IPS-11a (cell line): ENCODE data around the gene YWHAH.
A peak's percentile ranks its signal among the peaks of the same experiment; 100 is the strongest.

ENCODE experiments used
- H3K4me3 ChIP-seq: one replicate; pipeline ENCODE4 v1.5.1; 2013; ENCODE audit warnings: low read depth, low read length, control low read depth

Gene YWHAH

DNA sequence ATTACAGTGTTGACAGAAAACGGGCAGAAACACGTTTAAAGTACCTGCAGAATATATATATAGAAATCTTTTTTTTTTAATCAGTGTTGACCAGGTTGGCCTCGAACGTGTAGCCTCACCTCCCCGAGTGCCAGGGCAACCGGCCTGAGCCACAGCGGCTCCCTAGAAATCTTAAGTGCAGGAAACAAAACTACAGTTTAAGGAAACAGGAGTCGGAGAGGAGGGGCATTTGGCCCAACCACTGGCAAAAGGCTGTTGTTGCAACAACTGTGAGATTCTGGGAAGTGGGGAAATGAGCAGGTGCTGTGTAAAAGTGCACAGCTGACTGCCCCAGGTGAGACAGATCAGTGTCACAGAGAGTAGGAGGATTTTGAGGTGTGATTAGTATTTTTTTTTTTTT lies 3.7 kb downstream of the YWHAH start:
- no peak overlapping the region for H3K4me3 ChIP-seq

DNA sequence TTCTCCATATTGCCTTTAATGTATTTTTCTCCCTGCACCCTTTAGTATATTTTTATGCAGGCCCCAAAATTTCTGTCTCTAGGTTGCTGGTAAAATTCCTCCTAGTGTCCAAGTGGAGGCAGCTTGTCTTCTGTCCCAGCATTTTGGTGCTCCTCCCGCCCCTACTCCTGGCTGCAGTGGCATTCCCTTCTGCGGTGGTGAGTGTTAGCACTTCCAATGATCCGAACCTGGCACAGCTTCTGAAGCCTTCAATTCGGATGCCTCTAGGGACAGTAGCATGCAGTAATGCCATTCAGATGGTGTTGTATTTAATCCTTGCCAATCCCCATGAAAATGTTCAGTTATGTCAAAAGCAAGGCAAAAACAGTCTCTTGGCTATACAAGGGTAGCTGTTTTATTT lies 5.9 kb downstream of the YWHAH start:
- no peak overlapping the region for H3K4me3 ChIP-seq

DNA sequence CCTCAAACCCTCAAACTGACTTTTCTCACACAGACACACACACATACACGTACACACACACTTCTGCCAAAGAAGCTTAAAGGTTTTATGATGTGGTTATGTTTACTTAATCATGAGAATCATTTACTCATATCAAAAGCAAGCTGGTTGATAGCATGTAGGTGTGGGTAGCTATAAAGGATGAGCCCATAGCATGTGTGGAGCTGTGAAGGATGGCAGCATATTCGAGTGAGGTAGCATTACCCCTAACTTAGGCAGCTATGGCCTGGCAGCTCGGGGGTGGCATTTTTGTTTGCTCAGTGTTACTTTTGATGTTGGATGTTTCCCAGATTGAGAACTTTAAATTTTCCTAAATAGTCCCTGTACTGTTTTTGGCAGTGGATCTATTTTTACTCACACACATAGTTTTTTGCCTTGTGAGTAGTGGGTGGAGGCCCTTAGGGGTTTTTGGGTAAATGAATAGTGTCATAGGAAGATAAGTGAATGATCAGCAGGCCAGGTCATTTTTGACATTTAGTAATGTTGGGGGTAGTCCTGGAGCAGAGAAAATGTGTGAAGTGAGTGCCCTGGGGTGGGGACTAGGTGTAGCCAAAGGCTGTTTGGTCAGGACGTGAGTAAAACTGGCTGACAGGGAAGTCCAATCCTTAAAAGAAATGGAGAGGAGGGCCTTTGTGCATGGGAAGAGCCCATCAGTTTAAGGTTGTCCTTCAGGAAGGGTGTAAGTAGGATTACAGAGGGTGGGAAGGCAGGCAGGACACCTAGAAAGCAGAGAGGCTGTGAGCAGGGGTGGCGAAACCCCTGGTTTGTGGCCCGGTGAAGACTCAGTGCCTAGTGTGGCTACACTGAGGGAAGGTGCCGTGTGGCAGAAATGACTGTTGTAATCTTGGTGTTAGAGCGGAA lies 7.1 kb downstream of the YWHAH start:
- no peak overlapping the region for H3K4me3 ChIP-seq

DNA sequence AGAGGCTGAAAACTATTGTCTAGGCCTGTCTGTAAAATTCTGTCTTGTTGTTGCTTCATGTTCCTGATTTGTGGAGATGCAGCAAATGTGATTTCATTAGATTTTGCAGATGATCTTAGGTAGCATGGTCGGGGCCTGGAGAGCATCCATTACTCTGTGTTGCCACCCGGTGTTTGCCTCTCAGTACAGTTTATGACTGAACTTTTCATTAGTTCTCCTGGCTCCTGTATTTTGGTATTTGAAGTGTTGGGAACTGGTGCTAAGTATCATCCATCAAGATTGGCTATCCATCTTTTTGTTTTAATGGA lies 7.7 kb downstream of the YWHAH start:
- H3K4me3 ChIP-seq = no peak overlapping the region

DNA sequence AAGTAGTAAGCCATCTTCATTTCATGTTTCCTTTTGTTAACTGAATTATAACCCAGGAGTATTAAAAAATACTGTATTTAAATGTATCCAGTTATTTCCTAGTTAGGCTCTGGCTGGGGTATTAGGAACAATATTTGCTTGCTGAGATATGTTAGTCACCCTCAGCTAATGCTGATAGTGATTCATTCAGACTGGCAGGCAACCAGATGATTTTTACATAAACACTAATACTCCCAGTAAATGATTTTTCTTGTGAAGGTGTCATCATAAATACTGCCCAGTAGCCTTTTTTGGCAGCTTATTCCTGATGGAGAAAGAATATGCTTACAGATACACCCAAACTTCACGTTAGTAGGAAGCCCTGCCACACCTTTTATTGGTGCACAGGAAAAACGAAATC lies 8.1 kb downstream of the YWHAH start:
- H3K4me3 ChIP-seq = no peak overlapping the region

DNA sequence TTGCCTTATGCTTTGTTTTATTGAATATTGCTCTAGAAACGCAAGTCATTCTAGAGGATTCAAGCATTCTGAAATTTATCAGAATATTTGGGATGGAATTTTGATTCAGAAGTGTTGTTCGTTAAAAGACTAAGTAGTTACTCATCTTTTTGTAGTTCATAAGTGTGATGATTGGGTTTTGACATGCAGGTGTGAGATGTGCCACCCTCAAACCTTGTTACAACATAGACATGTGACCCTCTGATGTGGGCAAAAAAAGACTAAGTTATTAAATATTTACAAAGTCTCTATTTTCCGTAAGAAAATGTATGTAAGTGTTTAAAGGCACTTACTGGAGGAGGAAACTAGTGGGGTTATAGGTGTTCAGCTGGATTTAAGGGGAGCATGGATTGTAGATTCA lies 8.9 kb downstream of the YWHAH start:
- no peak overlapping the region for H3K4me3 ChIP-seq

DNA sequence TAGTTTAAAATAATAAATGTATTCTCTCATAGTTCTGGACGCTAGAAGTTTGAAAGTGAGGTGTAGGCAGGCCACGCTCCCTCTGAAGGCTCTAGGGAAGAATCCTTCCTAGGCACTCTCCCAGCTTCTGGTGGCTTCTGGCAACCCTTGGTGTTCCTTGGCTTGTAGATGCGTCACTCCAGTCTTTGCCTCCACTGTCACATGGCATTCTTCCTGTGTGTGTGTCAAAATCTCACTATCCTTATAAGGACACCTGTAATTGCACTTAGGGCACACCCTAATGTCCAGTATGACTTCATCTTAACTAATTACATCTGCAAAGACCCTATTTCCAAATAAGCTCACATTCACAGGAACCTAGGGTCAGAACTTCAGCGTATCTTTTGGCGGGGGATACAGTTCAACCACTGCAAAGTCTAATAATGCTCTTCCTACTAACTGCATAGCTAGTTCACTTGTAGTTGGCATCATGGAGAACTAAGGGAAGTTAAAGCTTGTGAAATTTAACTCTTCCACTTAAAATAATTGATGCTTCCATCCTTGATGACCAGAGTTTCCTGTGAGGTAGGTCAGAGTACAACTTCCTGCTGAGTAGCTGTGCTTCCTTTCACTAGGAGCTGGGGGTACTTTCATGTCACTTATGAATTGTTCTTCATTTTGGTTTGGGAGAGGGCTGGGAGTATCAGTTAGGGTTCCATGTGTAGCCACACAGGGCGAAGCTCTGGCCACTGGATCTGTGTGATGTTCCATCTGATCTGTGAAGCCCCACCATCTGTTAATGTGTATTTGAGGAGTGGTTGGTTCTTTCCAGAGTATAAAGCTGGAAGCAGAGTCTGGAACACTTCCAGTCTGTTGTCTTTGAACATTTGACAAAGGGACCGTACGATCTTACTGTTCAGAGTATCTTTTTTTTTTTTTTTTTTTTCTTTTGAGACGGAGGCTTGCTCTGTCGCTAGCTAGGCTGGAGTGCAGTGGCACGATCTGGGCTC lies 10.5 kb downstream of the YWHAH start:
- no peak overlapping the region for H3K4me3 ChIP-seq

DNA sequence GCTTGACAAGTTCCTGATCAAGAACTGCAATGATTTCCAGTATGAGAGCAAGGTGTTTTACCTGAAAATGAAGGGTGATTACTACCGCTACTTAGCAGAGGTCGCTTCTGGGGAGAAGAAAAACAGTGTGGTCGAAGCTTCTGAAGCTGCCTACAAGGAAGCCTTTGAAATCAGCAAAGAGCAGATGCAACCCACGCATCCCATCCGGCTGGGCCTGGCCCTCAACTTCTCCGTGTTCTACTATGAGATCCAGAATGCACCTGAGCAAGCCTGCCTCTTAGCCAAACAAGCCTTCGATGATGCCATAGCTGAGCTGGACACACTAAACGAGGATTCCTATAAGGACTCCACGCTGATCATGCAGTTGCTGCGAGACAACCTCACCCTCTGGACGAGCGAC lies 12.0 kb downstream of the YWHAH start:
- H3K4me3 ChIP-seq = no peak overlapping the region

DNA sequence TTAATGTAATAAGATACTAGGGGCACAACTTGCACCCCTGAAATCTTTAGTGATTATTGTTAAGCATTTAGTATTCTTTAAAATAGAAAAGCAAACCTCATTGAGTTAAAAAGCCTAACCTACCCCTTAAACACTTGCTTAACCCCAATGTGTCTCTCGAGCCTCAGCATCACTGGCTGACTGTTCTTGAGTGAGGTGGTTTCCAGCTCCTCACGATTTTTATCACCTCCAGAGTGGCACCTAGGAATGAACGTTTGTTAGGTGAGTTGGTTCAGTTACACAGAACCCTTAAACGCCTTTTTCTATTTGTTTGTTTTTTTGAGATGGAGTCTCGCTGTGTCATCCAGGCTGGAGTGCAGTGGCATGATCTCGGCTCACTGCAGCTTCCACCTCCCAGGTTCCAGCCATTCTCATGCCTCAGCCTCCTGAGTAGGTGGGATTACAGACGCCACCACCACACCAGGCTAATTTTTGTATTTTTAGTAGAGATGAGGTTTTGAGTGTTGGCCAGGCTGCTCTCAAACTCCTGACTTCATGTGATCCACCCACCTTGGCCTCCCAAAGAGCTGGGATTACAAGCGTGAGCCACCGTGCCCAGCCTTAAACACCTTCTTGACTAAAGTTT lies 13.7 kb downstream of the YWHAH start:
- H3K4me3 ChIP-seq = no peak overlapping the region

DNA sequence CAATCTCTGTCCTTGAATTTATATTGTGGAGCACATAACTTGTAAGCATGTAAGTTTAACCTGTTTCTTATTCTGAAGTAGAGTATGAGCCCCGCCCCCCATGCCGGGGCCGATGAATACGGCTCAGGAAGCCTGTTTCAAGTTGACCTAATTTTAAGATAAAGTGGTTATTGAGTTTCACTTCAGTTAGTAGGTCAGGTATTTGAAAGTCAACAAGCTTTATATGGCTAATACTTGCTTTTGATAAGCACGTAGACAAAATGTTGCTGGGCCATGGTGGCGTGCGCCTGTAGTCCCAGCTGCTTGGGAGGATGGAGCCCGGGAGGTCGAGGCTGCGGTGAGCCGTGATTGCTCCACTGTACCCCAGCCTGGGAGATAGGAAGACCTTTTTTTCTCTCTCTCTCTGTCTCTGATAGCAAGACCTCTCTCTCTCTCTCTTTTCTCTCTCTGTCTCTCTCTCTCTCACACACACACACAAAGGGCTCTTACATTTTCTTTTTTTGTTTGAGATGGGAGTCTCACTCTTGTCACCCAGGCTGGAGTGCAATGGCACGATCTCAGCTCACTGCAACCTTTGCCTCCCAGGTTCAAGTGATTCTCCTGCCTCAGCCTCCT lies 14.4 kb downstream of the YWHAH start:
- no peak overlapping the region for H3K4me3 ChIP-seq

DNA sequence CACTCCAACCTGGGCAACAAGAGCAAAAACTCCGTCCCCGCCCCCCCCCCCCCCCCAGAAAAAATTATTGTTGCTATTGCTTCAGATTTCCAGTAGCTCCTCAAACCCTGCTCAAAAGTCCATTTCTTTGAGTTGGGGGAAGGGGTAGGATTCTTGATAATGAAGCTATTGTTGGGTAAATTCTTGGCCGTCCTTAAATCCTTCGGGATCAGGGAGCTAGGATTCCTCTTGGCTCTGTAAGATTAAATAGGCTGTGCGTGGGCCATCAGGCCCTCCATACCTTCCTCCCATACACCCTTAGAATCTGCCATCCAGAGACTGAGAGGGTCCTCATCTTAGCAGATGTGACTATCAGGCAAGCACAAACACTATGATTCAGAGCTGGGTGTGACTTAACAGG lies 16.4 kb downstream of the YWHAH start:
- no peak overlapping the region for H3K4me3 ChIP-seq

DNA sequence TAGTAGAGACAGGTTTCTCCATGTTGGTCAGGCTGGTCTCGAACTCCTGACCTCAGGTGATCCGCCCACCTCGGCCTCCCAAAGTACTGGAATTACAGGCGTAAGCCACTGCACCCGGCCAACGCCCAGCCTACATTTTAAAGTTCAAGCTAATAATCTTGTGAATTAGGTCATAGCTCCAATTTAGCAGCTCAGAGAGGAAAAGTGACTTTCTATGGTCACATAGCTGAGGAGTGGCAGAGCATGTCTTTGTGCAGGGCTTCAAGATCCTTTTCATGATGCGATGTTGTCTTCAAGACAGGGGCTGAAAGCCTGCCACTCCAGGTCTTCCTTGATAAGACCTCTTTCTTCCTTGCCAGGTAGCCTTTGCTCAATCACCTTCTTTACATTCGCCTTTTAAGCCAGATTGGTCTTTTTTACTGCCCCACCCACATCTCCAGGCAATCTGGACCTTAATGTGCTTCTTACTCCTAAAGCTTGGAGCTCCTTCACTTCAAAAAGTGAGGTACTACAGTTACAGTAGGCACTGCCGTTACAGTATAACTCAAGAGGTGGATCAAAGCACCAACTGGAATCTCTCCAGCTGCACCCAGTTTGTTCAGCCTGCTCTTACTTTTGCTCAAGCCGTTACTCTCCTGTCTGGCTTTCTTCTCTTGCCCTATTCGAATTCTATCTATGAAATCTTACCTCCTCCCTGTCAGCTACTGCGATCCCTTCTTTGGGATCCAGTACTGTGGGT lies 18.2 kb downstream of the YWHAH start:
- no peak overlapping the region for H3K4me3 ChIP-seq

DNA sequence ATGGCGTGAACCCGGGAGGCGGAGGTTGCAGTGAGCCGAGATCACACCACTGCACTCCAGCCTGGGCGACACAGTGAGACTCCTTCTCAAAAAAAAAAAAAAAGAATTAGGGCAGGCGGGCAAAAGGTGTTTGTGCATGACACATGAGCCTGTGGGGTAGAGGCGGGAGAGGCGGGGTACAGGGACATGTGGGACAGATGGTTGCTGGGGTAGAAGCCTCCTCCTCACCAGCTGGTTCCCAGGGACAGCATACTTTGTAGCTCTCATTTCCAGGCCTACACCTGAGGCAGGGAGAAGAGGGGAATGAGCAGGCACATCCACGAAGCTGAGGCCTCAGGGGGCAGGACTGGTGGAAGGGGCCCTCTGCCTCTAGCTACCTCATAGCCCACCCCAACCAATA lies 23.7 kb downstream of the YWHAH start:
- H3K4me3 ChIP-seq = no peak overlapping the region

DNA sequence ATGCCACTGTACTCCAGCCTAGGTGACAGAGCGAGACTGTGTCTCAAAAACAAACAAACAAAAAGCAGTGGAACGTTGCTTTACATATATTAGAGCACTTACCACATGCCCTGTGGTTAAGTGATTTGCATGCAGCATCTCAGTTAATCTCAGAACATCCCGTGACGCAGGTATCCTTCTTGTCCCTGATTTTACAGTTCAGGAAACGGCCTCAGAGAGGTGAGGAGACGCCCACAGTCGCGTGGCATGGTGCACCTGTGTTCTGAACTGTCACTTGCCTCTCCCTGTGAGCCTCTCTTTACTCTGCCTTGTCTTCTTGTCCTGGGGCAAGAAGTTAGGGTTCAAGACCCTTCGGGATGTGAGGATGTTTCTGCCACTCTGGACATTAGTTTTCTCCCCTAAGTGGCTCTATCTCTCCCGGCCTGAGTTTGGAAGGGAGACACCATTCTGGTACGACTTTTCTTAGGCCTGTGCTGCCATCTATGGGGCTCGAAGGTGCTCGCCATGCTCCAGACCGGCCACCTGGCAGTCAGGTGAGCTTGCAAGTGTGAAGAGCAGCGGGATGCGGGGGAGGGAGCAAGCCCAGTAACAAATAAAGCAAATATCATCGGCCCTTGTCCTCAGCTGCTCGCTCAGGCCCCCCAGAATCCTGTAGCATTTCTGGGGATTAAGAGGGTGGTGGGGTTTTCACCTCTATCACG lies 25.6 kb downstream of the YWHAH start:
- H3K4me3 ChIP-seq = peak overlapping the region; percentile 50

DNA sequence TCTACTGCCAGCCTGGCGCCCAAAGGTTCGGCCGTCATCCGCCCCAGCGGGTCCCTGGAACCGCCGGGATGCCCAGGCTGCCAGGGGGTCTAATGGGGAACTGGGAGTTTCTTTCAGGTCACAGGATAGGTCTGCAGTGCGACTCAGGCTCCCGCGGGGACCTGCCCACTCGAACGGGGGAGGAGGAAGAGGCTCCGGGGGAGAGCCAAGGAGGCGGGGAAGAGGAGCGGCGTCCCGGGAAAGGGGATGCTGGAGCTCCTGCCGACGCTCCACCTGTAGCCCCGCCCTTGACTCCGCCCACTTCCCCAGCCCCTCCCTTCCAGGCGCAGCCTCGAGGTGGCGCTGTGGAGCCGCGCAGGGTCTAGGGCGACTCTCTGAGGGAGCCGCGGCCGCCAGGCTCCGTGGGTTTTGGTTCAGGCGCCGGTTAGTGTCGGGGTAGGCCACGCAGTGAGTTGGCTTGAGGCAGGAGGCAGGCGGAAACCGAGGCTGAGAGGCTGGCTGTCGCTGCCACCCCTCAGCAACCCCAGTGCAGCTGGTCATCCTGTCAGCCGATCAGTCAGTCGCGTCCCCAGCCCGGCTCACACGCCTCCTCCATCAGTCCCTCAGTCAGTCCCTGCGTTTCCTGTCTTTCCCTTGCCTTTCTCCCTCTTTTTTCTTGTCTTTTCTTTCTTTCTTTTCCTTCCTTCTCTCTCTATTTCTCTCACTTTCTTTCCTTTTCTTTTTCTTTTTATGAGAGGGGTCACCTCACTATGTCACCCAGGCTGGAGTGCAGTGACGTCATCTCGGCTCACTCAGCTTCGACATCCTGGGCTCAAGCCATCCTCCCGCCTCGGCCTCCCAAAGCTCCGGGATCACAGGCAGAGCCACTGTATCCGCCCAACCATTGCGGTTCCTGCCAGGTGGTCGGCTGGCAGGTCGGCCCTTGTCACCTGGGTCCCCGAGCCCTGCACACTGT lies 26.4 kb downstream of the YWHAH start:
- H3K4me3 ChIP-seq = peak overlapping the region; percentile 50

DNA sequence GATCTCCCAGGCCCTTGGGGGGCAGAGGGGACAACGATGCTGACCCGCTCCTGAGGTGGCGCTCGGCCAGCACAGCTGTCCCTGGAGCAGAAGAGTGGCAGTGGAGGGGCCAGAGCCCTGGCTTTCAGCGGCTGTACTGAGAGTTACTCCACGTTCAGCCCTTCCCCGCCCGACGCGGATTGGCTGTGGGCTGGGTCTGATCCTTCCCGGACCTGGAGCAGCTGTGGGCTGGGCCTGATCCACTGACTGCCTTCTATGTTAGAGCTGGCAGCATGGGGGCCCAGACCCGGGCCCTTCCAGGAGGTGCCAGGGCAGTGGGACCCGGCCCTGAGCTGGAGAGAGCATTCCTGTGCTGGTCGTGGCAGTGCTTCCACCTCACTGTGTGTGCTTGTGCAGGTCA lies 27.8 kb downstream of the YWHAH start:
- H3K4me3 ChIP-seq = no peak overlapping the region

DNA sequence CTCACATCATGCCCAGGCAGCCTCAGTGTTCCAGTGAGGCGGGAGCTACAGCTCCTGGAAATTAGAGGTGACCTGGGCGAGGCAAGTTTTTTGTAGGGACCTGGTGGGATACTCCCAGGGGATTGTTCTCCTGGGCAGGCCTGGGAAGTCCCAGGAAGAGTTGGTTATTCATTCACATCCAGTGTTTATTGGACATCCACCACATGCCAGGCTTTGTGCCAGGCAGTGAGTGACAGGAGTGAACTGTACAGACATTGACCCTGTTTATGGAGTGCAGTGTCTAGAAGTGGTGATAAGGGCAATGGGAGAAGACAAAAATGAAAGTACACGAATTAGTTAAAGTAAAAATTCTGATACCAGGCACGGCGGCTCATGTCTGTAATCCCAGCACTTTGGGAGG lies 29.4 kb downstream of the YWHAH start:
- no peak overlapping the region for H3K4me3 ChIP-seq

DNA sequence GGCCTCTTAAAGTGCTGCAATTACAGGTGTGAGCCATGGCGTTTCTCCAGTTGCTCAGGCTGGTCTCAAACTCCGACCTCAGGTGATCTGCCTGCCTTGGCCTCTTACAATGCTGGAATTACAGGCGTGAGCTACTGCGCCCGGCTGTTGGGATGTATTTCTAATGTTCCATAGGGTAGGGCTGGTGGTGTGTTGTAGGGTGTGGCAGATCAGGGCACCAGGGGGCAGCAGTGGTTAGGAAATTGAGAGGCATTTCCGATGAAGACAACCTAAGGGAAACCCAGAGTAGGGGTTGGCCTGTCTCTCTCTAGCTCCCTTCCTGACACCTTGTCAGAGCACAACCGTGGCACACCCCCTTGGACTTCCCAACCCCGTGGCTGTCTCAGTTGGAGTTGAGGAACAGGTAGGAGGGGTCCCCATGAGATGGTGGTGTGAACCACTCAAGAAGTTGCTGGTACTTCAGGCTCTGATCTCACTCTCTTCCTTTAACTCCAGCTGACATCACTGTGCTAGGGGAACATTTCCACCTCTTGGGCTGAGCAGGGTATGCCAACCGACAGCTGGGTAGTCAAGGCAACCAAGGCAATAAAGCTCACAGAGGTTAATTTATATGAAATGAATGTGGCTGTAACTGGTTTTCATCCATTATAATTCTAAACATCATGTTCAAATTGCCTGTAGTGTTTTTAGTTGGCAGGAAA lies 33.0 kb downstream of the YWHAH start:
- no peak overlapping the region for H3K4me3 ChIP-seq
